ENCODE data around the gene GMDS. TPM values are rescaled to one million over a fixed set of nuclear protein-coding genes. Genes with fewer than 3 reads are reported as not detected.

The GMDS gene
- total RNA-seq, 2 experiments from 2014 or later: 13.9 to 16.4 TPM

DNA sequence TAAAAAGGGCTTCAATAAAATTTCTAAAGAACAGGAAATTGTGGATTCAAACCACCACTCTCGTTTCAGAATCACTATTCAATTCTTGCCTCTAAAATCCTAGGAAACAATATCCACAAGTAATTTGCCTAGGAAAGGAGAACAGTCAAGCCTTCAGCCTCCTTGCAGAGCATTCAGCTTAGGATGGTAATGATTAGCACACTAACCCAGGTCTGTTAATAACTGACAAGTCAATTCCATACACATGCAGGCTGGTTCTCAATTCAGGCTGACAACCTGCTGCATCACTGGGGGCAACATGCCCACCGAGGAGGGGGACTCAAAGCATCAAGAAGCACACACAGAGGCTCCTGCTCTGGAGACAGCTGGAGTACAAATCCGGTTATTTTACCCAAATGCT lies 57.6 kb downstream of the GMDS start:
- H3K27ac Mint-ChIP-seq: no peak overlapping the region

DNA sequence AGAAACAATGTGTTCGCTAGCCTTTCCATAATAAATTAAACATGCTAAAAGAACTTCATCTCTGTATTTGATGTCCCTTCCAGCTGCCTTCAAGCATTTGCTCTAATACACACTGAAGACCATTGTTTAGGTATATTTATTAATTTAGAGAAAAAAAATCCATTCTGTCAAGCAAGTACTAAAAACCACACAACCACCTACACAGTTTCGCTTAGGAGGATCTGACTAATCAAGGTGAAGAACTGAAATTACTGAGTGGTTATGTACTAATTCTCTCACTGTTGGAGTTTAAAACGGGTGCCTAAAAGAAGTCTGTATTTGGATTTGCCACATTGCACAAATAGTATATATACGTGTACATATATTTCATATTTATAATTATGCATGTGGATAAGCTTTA lies 58.9 kb downstream of the GMDS start:
- no peaks in the 10 kb centered on the region for H3K9me3 ChIP-seq (ENCODE audit: control insufficient read depth in 1 of 2, insufficient read depth in 1 of 2, low read length in 2 of 2)
- no peak overlapping the region for H3K27ac ChIP-seq (ENCODE audit: low read depth in 1 of 2, low read length in 2 of 2)
- H3K4me3 ChIP-seq (ENCODE audit: low read length): no peak overlapping the region
- intact Hi-C loops (cut with DNase I, micrococcal nuclease): no loop called here
- ATAC-seq (ENCODE audit: poor library complexity): no peak
- DNase-seq: no peak
- no peak overlapping the region for H3K4me3 Mint-ChIP-seq
- H3K4me1 ChIP-seq (ENCODE audit: insufficient read depth, low read length): no peaks in the 10 kb centered on the region
- H3K9me3 Mint-ChIP-seq: no peaks in the 10 kb centered on the region
- POLR2A ChIA-PET: no interaction called here
- TF ChIP-seq, protein P1, sequence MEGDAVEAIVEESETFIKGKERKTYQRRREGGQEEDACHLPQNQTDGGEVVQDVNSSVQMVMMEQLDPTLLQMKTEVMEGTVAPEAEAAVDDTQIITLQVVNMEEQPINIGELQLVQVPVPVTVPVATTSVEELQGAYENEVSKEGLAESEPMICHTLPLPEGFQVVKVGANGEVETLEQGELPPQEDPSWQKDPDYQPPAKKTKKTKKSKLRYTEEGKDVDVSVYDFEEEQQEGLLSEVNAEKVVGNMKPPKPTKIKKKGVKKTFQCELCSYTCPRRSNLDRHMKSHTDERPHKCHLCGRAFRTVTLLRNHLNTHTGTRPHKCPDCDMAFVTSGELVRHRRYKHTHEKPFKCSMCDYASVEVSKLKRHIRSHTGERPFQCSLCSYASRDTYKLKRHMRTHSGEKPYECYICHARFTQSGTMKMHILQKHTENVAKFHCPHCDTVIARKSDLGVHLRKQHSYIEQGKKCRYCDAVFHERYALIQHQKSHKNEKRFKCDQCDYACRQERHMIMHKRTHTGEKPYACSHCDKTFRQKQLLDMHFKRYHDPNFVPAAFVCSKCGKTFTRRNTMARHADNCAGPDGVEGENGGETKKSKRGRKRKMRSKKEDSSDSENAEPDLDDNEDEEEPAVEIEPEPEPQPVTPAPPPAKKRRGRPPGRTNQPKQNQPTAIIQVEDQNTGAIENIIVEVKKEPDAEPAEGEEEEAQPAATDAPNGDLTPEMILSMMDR (IDR thresholded peaks at IDR 0.05): no peak
- no peak overlapping the region for H3K27ac Mint-ChIP-seq
- CTCF ChIA-PET: no interaction called here
- no peaks in the 10 kb centered on the region for H3K27me3 ChIP-seq (ENCODE audit: control insufficient read depth in 1 of 2, insufficient read depth in 2 of 2, low read length in 2 of 2)
- H3K36me3 ChIP-seq (ENCODE audit: insufficient read depth, low read length): no peaks in the 10 kb centered on the region
- H3K4me1 Mint-ChIP-seq (ENCODE audit: low read depth): peaks cover 21% of the 10 kb centered on the region
- H3K36me3 Mint-ChIP-seq (ENCODE audit: low read depth): no peaks in the 10 kb centered on the region
- H3K27me3 Mint-ChIP-seq: no peaks in the 10 kb centered on the region

More for the DNA sequence above, 57.6 kb downstream of the GMDS start:
- TF ChIP-seq, protein P1 (IDR thresholded peaks at IDR 0.05): no peak
- H3K36me3 ChIP-seq (ENCODE audit: insufficient read depth, low read length): no peaks in the 10 kb centered on the region
- no peaks in the 10 kb centered on the region for H3K27me3 ChIP-seq (ENCODE audit: control insufficient read depth in 1 of 2, insufficient read depth in 2 of 2, low read length in 2 of 2)
- no peak overlapping the region for H3K27ac ChIP-seq (ENCODE audit: low read depth in 1 of 2, low read length in 2 of 2)
- Mint-ChIP-seq H3K4me3 (no peak overlapping the region), H3K27me3 (no peaks in the 10 kb centered on the region), H3K9me3 (no peaks in the 10 kb centered on the region), H3K4me1 (ENCODE audit: low read depth) (peaks cover 21% of the 10 kb centered on the region), H3K36me3 (ENCODE audit: low read depth) (no peaks in the 10 kb centered on the region)
- no peak overlapping the region for H3K4me3 ChIP-seq (ENCODE audit: low read length)
- no peaks in the 10 kb centered on the region for H3K9me3 ChIP-seq (ENCODE audit: control insufficient read depth in 1 of 2, insufficient read depth in 1 of 2, low read length in 2 of 2)
- ATAC-seq (ENCODE audit: poor library complexity) (no peak), DNase-seq (no peak)
- ChIA-PET POLR2A (no interaction called here), CTCF (no interaction called here)
- no peaks in the 10 kb centered on the region for H3K4me1 ChIP-seq (ENCODE audit: insufficient read depth, low read length)
- intact Hi-C loops (cut with DNase I, micrococcal nuclease): no loop called here

DNA sequence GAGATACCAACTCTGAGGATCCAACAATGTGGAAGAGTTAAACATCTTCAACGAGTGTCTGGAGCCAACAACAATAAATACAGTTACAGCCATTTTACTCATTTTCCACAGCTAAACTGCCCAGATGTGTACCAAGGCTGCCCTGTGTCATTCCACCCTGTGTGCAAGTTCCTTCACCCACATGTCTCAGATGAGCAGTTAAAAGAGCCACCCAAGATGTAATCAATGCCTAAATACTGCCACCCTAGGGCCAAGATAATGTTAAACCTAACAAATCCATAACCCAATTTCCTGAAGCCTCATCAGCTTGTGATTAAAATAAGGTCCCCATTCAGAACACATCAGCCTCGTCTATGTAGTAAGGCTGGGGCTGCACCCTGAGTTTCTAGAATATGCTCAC lies 59.9 kb downstream of the GMDS start:
- Histone ChIP-seq H3K4me3 (ENCODE audit: low read length) (no peak overlapping the region), H3K4me1 (ENCODE audit: insufficient read depth, low read length) (no peaks in the 10 kb centered on the region), H3K36me3 (ENCODE audit: insufficient read depth, low read length) (no peaks in the 10 kb centered on the region), H3K9me3 (ENCODE audit: control insufficient read depth in 1 of 2, insufficient read depth in 1 of 2, low read length in 2 of 2) (no peaks in the 10 kb centered on the region), H3K27me3 (ENCODE audit: control insufficient read depth in 1 of 2, insufficient read depth in 2 of 2, low read length in 2 of 2) (no peaks in the 10 kb centered on the region), H3K27ac (ENCODE audit: low read depth in 1 of 2, low read length in 2 of 2) (no peak overlapping the region)
- ATAC-seq (ENCODE audit: poor library complexity) (no peak), DNase-seq (no peak)
- intact Hi-C loops (cut with DNase I, micrococcal nuclease): no loop called here
- H3K36me3 Mint-ChIP-seq (ENCODE audit: low read depth): no peaks in the 10 kb centered on the region
- H3K27ac Mint-ChIP-seq: no peak overlapping the region
- no peaks in the 10 kb centered on the region for H3K27me3 Mint-ChIP-seq
- ChIA-PET CTCF (no interaction called here), POLR2A (no interaction called here)
- H3K9me3 Mint-ChIP-seq: no peaks in the 10 kb centered on the region
- H3K4me1 Mint-ChIP-seq (ENCODE audit: low read depth): peaks cover 21% of the 10 kb centered on the region
- no peak overlapping the region for H3K4me3 Mint-ChIP-seq
- TF ChIP-seq, protein P1 (IDR thresholded peaks at IDR 0.05): no peak

Measured in CD4-positive, alpha-beta T cell (primary cell).